DOHH2 (cell line): ENCODE results near the gene LRRC23.

Experiments used
- CTCF ChIP-seq: fragments of 200-600 bp; sonication (generic); IDR thresholded peaks from one replicate; pipeline ENCODE4 v1.5.1; 2014; ENCODE audit warnings: antibody characterized with exemption, mild to moderate bottlenecking, low read depth, low read length; ENCODE audit not compliant: poor library complexity, severe bottlenecking
- EZH2phosphoT487 ChIP-seq: fragments of 200-600 bp; sonication (generic); IDR thresholded peaks from 2 replicates; pipeline ENCODE4 v1.6.1; 2017; ENCODE audit warnings: borderline replicate concordance, mild to moderate bottlenecking, antibody characterized with exemption, low read length, moderate library complexity, mixed read lengths

GRCh38 chr12:6909421-6910145, 5.0 kb downstream of the LRRC23 start:
- no peak for TF ChIP-seq CTCF
- TF ChIP-seq EZH2phosphoT487: no peak
